Cardiac muscle cell (in vitro differentiated cells and primary cell): Measurements from ENCODE around the gene CTU2. TPM values are rescaled to one million over a fixed set of nuclear protein-coding genes. Genes with fewer than 3 reads are reported as not detected.

Source experiments
- DNase-seq, 2 donors: peaks; one replicate each; pipeline versions ENCODE4 v3.0.0 to v3.0.0-alpha.2; 2010 to 2017; ENCODE audit warnings: low read depth in 1 of 2, low spot score in 1 of 2
- H3K27ac ChIP-seq: fragments of 200-600 bp; sonication (generic); 2 replicates; pipeline ENCODE4 v1.5.1; 2016
- H3K27me3 ChIP-seq: fragments of 200-600 bp; sonication (generic); 2 replicates; pipeline ENCODE4 v1.6.0; 2016; ENCODE audit warnings: control low read depth
- H3K36me3 ChIP-seq: fragments of 200-600 bp; sonication (generic); 2 replicates; pipeline ENCODE4 v1.5.1; 2016; ENCODE audit warnings: control low read depth
- H3K4me1 ChIP-seq: fragments of 200-600 bp; sonication (generic); 2 replicates; pipeline ENCODE4 v1.8.1; 2017; ENCODE audit warnings: low read depth, mild to moderate bottlenecking, mixed run types
- H3K4me3 ChIP-seq: fragments of 200-600 bp; sonication (generic); 2 replicates; pipeline ENCODE4 v1.5.1; 2016; ENCODE audit warnings: mild to moderate bottlenecking
- H3K9me3 ChIP-seq: fragments of 200-600 bp; sonication (generic); 2 replicates; pipeline ENCODE4 v1.5.1; 2017; ENCODE audit warnings: low read depth, mild to moderate bottlenecking, control low read depth
- CTCF ChIP-seq: IDR thresholded peaks from 2 replicates; pipeline ENCODE4 v1.5.1; 2012; ENCODE audit warnings: low read depth, mild to moderate bottlenecking, low read length
- polyA plus RNA-seq: library from polyadenylated mRNA; unstranded; fragments of >200 nt; fragmentation: Nextera tagmentation; extraction: Ambion mirVana; gene quantifications from 2 replicates; pipeline ENCODE4 v1.2.1, GENCODE V29; 2016
- total RNA-seq: library from RNA; depleted of rRNA; stranded (reverse); fragments of >200 nt; gene quantifications from 2 replicates; pipeline ENCODE4 v1.2.3, GENCODE V29; 2016

CTU2 gene
- total and polyA plus RNA-seq, 2 experiments from 2014 or later, result 9.2 to 10.8 TPM

DNA sequence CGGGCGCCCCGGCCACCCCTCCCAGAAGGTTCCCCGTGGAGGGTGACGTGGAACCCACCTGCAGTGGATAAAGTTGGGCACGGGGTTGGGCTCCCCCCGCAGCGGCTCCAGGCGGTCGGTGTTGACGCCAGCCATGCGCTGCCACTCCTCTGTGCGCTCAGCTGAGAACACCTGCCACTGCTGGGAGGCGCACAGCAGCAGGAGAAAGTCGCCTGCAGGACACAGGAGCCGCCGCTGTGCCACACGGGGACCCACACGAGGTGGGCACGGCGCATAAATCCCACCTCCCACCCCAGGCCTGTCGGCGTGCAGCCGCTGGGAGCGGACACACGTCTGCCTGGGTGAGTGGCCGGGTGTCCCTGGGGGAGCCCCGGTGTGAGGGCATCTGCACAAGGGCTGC lies 20.7 kb downstream of the CTU2 start:
- Histone ChIP-seq H3K4me1 (no peaks in the 10 kb centered on the region), H3K36me3 (peaks cover 8% of the 10 kb centered on the region)
- no peak for TF ChIP-seq CTCF

GRCh38 chr16:88727871-88728270 lies 21.6 kb downstream of the CTU2 start:
- Histone ChIP-seq H3K36me3 (peaks cover 6% of the 10 kb centered on the region), H3K27ac (peak overlapping the region; percentile 43), H3K27me3 (no peaks in the 10 kb centered on the region), H3K9me3 (no peaks in the 10 kb centered on the region), H3K4me3 (no peak overlapping the region), H3K4me1 (no peaks in the 10 kb centered on the region)
- no peak for TF ChIP-seq CTCF
- DNase-seq, result peak in 1 of 2 donors; percentile 65

More for the DNA sequence above, 20.7 kb downstream of the CTU2 start:
- Histone ChIP-seq H3K9me3 (no peaks in the 10 kb centered on the region), H3K27me3 (no peaks in the 10 kb centered on the region), H3K4me3 (no peak overlapping the region), H3K27ac (no peak overlapping the region)
- DNase-seq, result no peak

GRCh38 chr16:88730632-88731607 lies 24.6 kb downstream of the CTU2 start:
- Histone ChIP-seq H3K4me3 (no peak overlapping the region), H3K4me1 (no peaks in the 10 kb centered on the region), H3K9me3 (no peaks in the 10 kb centered on the region), H3K36me3 (peaks cover 7% of the 10 kb centered on the region), H3K27ac (no peak overlapping the region), H3K27me3 (no peaks in the 10 kb centered on the region)
- no peak for TF ChIP-seq CTCF
- DNase-seq, result peak in 1 of 2 donors; percentile 35

DNA sequence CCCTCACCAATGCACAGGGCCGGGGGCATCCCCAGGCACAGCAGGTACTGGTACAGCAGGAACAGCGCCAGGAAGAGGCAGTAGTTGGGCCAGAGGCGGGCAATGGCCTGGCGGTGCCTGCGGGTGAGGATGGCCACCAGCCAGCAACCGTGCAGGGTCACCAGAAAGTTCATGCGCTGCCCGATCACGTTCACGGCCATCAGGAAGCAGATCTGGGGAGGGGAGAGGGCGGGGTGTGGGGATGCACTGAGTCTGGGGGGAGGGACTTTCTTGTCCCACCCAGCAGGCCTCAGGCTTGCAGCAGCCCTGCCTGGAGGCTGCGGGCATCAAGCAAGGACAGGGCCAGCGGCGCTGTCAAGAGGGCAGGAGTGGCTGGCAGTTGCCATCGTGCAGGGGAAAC lies 25.4 kb downstream of the CTU2 start:
- no peaks in the 10 kb centered on the region for H3K27me3 ChIP-seq
- TF ChIP-seq CTCF, result no peak
- no peaks in the 10 kb centered on the region for H3K9me3 ChIP-seq
- DNase-seq, result no peak
- H3K36me3 ChIP-seq, result peaks cover 5% of the 10 kb centered on the region
- H3K4me1 ChIP-seq, result no peaks in the 10 kb centered on the region
- H3K27ac ChIP-seq, result no peak overlapping the region
- H3K4me3 ChIP-seq, result no peak overlapping the region

DNA sequence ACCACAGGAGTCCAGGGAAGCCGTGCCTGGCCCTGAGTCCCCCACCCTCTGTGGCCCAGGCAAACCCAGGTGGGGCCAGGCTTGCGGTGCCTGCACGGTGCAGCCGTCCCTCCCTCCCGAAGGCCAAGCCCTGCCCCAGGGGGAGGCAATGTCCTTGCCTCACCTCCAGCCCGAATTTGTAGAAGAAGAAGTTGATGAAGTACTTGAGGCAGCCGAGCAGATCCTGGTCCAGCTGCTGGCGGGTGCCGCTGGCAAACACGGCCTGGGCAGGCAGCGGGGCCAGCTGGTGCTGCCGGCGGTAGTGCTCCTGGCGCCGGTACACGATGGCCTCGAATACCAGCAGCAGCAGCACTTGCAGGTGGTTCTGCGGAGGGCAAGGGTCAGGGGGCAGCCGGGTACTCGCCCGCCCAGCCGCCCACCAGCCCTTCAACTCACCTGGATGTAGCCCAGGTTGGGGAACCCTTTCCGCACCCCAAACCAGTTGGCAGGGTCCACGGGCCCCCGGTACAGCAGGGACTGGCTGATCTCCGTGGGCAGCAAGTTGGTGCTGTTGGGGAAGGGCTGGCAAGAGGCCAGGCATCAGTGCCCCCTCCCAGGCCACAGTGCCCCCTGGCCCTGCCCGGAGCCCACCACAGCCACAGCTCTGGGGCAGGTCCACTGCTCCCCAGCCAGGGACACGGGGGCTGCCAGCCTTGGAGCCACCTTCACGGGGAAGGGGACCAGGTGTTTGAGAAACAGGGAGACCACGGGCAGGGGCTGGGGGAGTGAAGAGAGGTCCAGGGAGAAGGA lies 26.1 kb downstream of the CTU2 start:
- no peaks in the 10 kb centered on the region for H3K4me1 ChIP-seq
- no peak overlapping the region for H3K4me3 ChIP-seq
- H3K9me3 ChIP-seq, result no peaks in the 10 kb centered on the region
- no peak for TF ChIP-seq CTCF
- H3K27me3 ChIP-seq, result no peaks in the 10 kb centered on the region
- no peak overlapping the region for H3K27ac ChIP-seq
- peaks cover 5% of the 10 kb centered on the region for H3K36me3 ChIP-seq
- DNase-seq, result no peak
